H9 (cell line): Measurements from ENCODE around the gene SRRD. TPM values are rescaled to one million over a fixed set of nuclear protein-coding genes. Genes with fewer than 3 reads are reported as not detected.

ENCODE experiments used
- DNase-seq: peaks from one replicate; pipeline ENCODE4 v3.0.0-alpha.2; 2017
- H2AFZ ChIP-seq: one replicate; pipeline ENCODE4 v1.6.1; 2013; ENCODE audit warnings: mild to moderate bottlenecking, low read length, control low read depth, moderate library complexity
- H2AK5ac ChIP-seq: 2 replicates; pipeline ENCODE4 v1.6.1; 2013; ENCODE audit warnings: low read length, control low read depth, mixed read lengths; ENCODE audit not compliant: insufficient read length
- H2BK120ac ChIP-seq: one replicate; pipeline ENCODE4 v1.6.1; 2013; ENCODE audit warnings: low read depth, mild to moderate bottlenecking, low read length, control low read depth, inconsistent platforms; ENCODE audit not compliant: poor library complexity, severe bottlenecking
- H2BK12ac ChIP-seq: 2 replicates; pipeline ENCODE4 v1.6.1; 2013; ENCODE audit warnings: low read length, control low read depth, mixed read lengths, low read depth; ENCODE audit not compliant: insufficient read length
- H2BK15ac ChIP-seq: 2 replicates; pipeline ENCODE4 v1.6.1; 2013; ENCODE audit warnings: low read depth, low read length, control low read depth
- H2BK20ac ChIP-seq: one replicate; pipeline ENCODE4 v1.6.1; 2013; ENCODE audit warnings: low read depth, mild to moderate bottlenecking, low read length, control low read depth, inconsistent platforms; ENCODE audit not compliant: poor library complexity, severe bottlenecking
- H2BK5ac ChIP-seq: 2 replicates; pipeline ENCODE4 v1.6.1; 2013; ENCODE audit warnings: low read length, control low read depth, mixed read lengths; ENCODE audit not compliant: insufficient read length
- H3K14ac ChIP-seq: 2 replicates; pipeline ENCODE4 v1.6.1; 2013; ENCODE audit warnings: low read length, control low read depth; ENCODE audit not compliant: insufficient read depth
- H3K18ac ChIP-seq: 2 replicates; pipeline ENCODE4 v1.6.1; 2013; ENCODE audit warnings: low read depth, mild to moderate bottlenecking, mixed read lengths, low read length, control low read depth; ENCODE audit not compliant: insufficient read length
- H3K23ac ChIP-seq: 2 replicates; pipeline ENCODE4 v1.6.1; 2013; ENCODE audit warnings: low read length, control low read depth, mixed read lengths, low read depth; ENCODE audit not compliant: insufficient read length
- H3K23me2 ChIP-seq: 2 replicates; pipeline ENCODE4 v1.6.1; 2013; ENCODE audit warnings: low read depth, mild to moderate bottlenecking, mixed read lengths, low read length, control low read depth; ENCODE audit not compliant: insufficient read length, poor library complexity, severe bottlenecking
- H3K27ac ChIP-seq: 2 replicates; pipeline ENCODE4 v1.5.1; 2013; ENCODE audit warnings: low read length, control low read depth, mixed read lengths, low read depth; ENCODE audit not compliant: insufficient read length
- H3K27me3 ChIP-seq: 2 replicates; pipeline ENCODE4 v1.6.1; 2013; ENCODE audit warnings: low read length, control low read depth, inconsistent platforms; ENCODE audit not compliant: insufficient read depth
- H3K4ac ChIP-seq: 2 replicates; pipeline ENCODE4 v1.6.1; 2013; ENCODE audit warnings: low read depth, mild to moderate bottlenecking, control low read depth, inconsistent platforms, low read length, moderate library complexity
- H3K4me1 ChIP-seq: 2 replicates; pipeline ENCODE4 v1.6.1; 2013; ENCODE audit warnings: low read length, control low read depth, inconsistent platforms; ENCODE audit not compliant: insufficient read depth
- H3K4me2 ChIP-seq: 2 replicates; pipeline ENCODE4 v1.6.1; 2013; ENCODE audit warnings: low read length, control low read depth, mixed read lengths; ENCODE audit not compliant: insufficient read length, insufficient read depth
- H3K56ac ChIP-seq: 2 replicates; pipeline ENCODE4 v1.6.1; 2013; ENCODE audit warnings: low read depth, mild to moderate bottlenecking, mixed read lengths, low read length, control low read depth; ENCODE audit not compliant: insufficient read length
- H3K79me1 ChIP-seq: 2 replicates; pipeline ENCODE4 v1.6.1; 2013; ENCODE audit warnings: low read depth, mild to moderate bottlenecking, moderate library complexity, low read length, control low read depth, inconsistent platforms; ENCODE audit not compliant: insufficient read depth, poor library complexity, severe bottlenecking
- H3K79me2 ChIP-seq: 2 replicates; pipeline ENCODE4 v1.6.1; 2013; ENCODE audit warnings: low read length, control low read depth, inconsistent platforms; ENCODE audit not compliant: insufficient read depth
- H3K9ac ChIP-seq: 2 replicates; pipeline ENCODE4 v1.6.1; 2013; ENCODE audit warnings: low read length, control low read depth, mixed read lengths; ENCODE audit not compliant: insufficient read length; ENCODE audit errors: extremely low read depth
- H3K9me3 ChIP-seq: one replicate; pipeline ENCODE4 v1.6.1; 2013; ENCODE audit warnings: low read depth, low read length, inconsistent platforms; ENCODE audit not compliant: control insufficient read depth
- H3T11ph ChIP-seq: one replicate; pipeline ENCODE4 v1.6.1; 2013; ENCODE audit warnings: mild to moderate bottlenecking, low read length, control low read depth, inconsistent platforms
- H4K20me1 ChIP-seq: one replicate; pipeline ENCODE4 v1.6.1; 2013; ENCODE audit not compliant: control insufficient read depth, insufficient read length, insufficient read depth
- H4K5ac ChIP-seq: 2 replicates; pipeline ENCODE4 v1.6.1; 2013; ENCODE audit warnings: low read depth, mild to moderate bottlenecking, mixed read lengths, low read length, control low read depth; ENCODE audit not compliant: insufficient read length
- H4K8ac ChIP-seq: replicated peaks from 2 replicates; pipeline ENCODE4 v1.6.1; 2013; ENCODE audit warnings: low read length, control low read depth, mixed read lengths, low read depth; ENCODE audit not compliant: insufficient read length
- H4K91ac ChIP-seq: 2 replicates; pipeline ENCODE4 v1.6.1; 2013; ENCODE audit warnings: low read depth, mild to moderate bottlenecking, moderate library complexity, mixed read lengths, low read length, control low read depth; ENCODE audit not compliant: insufficient read length
- H3K27ac Mint-ChIP-seq, 3 experiments: 2 replicates in 2 of 3; 3 replicates in 1 of 3; pipeline ENCODE4 v1.8.0; 2020 to 2021; ENCODE audit warnings: mixed read lengths in 3 of 3, mild to moderate bottlenecking in 1 of 3, moderate library complexity in 1 of 3
- H3K27me3 Mint-ChIP-seq: 2 replicates; pipeline ENCODE4 v1.8.0; 2021; ENCODE audit warnings: low read depth, mild to moderate bottlenecking, moderate library complexity, mixed read lengths
- H3K36me3 Mint-ChIP-seq, 3 experiments: 2 replicates in 2 of 3; 3 replicates in 1 of 3; pipeline ENCODE4 v1.8.0; 2020 to 2021; ENCODE audit warnings: low read depth in 3 of 3, mixed read lengths in 3 of 3; ENCODE audit not compliant: insufficient read depth in 1 of 3
- H3K4me1 Mint-ChIP-seq, 2 experiments: 2 replicates each; pipeline ENCODE4 v1.8.0; 2020; ENCODE audit warnings: mixed read lengths in 2 of 2
- H3K4me3 Mint-ChIP-seq, 2 experiments: 2 replicates in 1 of 2; 3 replicates in 1 of 2; pipeline ENCODE4 v1.8.0; 2020 to 2021; ENCODE audit warnings: mild to moderate bottlenecking in 2 of 2, mixed read lengths in 2 of 2, moderate library complexity in 1 of 2
- H3K9me3 Mint-ChIP-seq, 2 experiments: 2 replicates in 1 of 2; 3 replicates in 1 of 2; pipeline ENCODE4 v1.8.0; 2020; ENCODE audit warnings: mild to moderate bottlenecking in 2 of 2, mixed read lengths in 2 of 2, moderate library complexity in 1 of 2
- CTCF ChIP-seq: fragments of 200-600 bp; sonication (generic); conservative IDR thresholded peaks from 3 replicates; pipeline ENCODE4 v1.8.0; 2021; ENCODE audit warnings: antibody characterized with exemption, mild to moderate bottlenecking
- WGBS: extraction: QIAGEN DNeasy Blood & Tissue Kit; methylation state at CpG from one replicate; pipeline ENCODE4 v1.1.7; 2013; ENCODE audit warnings: missing lambda C conversion rate, low lambda C conversion rate, mixed read lengths; ENCODE audit not compliant: insufficient read length; ENCODE audit errors: extremely low coverage; 5-methylcytosine and 5-hydroxymethylcytosine counted together
- total RNA-seq: library from RNA; stranded (reverse); gene quantifications from 2 replicates; pipeline ENCODE4 v1.2.1, GENCODE V29; 2021

Gene SRRD
- total RNA-seq, 1 experiment from 2014 or later: 36.0 TPM

GRCh38 chr22:26445577-26446275 lies 38.0 kb upstream of the SRRD start:
- DNase-seq: no peak
- no peak overlapping the region for H2BK15ac ChIP-seq

More at GRCh38 chr22:26445577-26446275, 38.0 kb upstream of the SRRD start:
- Histone ChIP-seq H3K23me2 (no peaks in the 10 kb centered on the region), H3K4me2 (no peak overlapping the region), H2BK120ac (no peak overlapping the region), H3K4me1 (no peaks in the 10 kb centered on the region), H2BK20ac (no peak overlapping the region), H3K79me2 (no peaks in the 10 kb centered on the region), H3K27ac (no peak overlapping the region), H3K56ac (no peak overlapping the region), H3K14ac (no peak overlapping the region), H2BK12ac (no peak overlapping the region), H4K8ac (no peak overlapping the region), H2AK5ac (no peak overlapping the region), H3K9ac (no peak overlapping the region), H3K23ac (no peak overlapping the region), H3K9me3 (no peaks in the 10 kb centered on the region), H3K79me1 (no peaks in the 10 kb centered on the region), H2BK5ac (no peak overlapping the region), H4K5ac (no peak overlapping the region), H3K4ac (no peak overlapping the region), H3T11ph (no peak overlapping the region), H4K20me1 (no peaks in the 10 kb centered on the region), H3K18ac (no peak overlapping the region), H2AFZ (no peak overlapping the region), H4K91ac (no peak overlapping the region), H3K27me3 (no peaks in the 10 kb centered on the region)
- peaks cover 7 to 15% of the 10 kb centered on the region in 2 experiments for H3K4me1 Mint-ChIP-seq
- H3K9me3 Mint-ChIP-seq: no peaks in the 10 kb centered on the region
- no CpG with 5 or more reads among the region's 15 CpGs for WGBS
- no peaks in the 10 kb centered on the region for H3K27me3 Mint-ChIP-seq
- H3K36me3 Mint-ChIP-seq: peaks cover 0 to 8% (median 6%) of the 10 kb centered on the region in 3 experiments; a peak in 4 of 7 replicates
- H3K4me3 Mint-ChIP-seq: no peak overlapping the region
- TF ChIP-seq CTCF: no peak
- peak overlapping the region; percentile 26 to 76 (median 73); a peak in 3 of 7 replicates for H3K27ac Mint-ChIP-seq
